Hindlimb muscle (tissue), 1 donor: Measurements from ENCODE around the gene SMARCA1. TPM values are rescaled to one million over a fixed set of nuclear protein-coding genes. Genes with fewer than 3 reads are reported as not detected.

ENCODE experiments used
- DNase-seq: peaks from one replicate; pipeline ENCODE4 v3.0.0-alpha.2; 2013
- polyA plus RNA-seq: library from polyadenylated mRNA; unstranded; fragments of 120-200 nt; gene quantifications from one replicate; pipeline ENCODE4 v1.2.1, GENCODE V29; 2013; ENCODE audit not compliant: insufficient read length

The SMARCA1 gene
- polyA plus RNA-seq, 1 donor = 78.2 TPM

DNA sequence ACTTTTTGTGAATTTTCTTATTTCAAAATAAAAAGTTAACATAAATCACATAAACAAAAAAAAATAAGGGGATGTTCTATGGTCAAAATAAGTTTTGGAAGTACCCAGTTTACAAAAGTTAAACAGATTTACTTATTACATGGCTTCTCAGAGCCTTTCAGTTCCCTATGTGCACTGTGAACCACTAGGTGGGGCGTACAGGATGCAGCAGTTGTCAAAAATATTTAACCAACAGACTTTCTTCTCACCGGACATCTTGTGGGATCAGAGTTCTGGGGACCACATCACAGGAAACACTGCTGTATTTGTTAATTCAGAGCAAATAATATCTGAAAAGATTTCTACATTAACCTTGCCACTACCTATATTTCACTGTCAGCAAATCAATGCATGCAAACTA is 74.1 kb downstream of the SMARCA1 start:
- no peak for DNase-seq

DNA sequence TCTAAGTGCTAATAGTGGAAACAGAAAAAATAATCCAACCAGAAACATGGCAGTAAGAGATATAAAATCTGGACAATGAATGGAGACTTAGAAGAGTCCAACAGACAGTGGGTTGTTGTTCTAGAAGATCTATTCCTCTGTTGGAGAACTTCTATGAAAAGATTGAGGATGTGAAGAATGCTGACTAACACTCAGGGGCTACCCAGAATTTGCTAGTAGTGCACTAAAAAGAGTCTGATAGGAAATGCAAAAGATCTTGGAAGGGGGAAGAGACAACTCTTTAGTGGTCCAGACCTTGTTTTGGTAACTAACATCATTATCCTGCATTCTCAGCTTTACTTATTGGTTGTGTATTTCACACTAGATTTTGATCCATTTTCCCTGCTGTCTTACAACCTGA is 77.9 kb downstream of the SMARCA1 start:
- no peak for DNase-seq

DNA sequence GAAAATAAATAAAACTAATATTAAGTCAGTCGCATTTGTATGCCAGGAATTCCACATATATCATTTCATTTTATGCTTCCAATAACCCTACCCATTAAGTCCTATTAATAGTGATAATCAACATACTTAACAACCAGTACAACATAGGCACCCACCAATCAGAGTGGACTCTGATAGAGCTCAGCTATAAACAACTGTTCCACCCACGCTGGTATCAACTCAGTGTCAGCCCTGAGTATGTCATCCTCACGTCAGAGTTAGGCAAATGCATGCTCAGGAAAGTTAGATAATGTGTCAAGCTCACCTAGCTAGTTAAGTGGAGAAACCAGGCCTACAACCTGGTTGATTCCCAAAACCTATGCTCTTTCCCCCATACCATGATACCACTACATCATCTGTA is 89.3 kb downstream of the SMARCA1 start:
- no peak for DNase-seq

DNA sequence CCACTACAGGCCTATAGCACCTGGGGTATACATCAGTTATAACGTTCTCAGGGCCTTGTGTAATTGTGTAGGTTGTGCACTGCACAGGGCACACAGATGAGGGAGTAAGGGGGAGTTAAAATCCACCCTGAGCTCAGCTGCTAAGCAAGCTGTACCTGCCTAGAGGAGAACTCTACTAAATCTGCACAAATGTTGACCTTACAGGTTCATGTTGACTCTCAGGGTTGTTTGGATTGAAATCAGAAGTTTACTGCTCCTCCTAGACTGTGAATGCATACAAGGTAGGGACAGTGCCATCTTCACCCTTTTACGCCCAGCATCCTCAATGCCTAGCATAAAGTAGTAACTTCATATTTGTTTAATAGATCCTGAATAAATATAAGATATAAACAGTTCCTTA is 89.8 kb downstream of the SMARCA1 start:
- DNase-seq = no peak

DNA sequence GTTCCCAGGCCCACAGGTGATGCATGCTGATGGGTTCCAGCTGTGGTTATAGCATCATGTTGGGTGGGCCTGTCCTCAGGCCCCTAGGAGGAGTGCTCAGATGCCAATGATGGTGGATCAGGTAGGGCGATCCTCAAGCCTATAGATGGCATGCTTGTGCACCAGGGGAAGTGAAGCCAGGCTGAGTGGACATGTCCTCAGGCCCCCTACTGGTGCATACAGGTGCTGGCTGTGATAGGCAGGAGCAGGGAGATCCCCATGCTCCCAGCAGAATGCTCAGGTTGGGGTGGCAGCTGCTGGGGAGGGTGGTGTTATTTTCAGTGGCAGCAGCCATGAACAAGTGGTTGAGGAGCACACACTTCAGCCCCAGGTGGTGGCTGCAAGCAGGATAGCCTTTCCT is 96.0 kb downstream of the SMARCA1 start:
- no peak for DNase-seq

DNA sequence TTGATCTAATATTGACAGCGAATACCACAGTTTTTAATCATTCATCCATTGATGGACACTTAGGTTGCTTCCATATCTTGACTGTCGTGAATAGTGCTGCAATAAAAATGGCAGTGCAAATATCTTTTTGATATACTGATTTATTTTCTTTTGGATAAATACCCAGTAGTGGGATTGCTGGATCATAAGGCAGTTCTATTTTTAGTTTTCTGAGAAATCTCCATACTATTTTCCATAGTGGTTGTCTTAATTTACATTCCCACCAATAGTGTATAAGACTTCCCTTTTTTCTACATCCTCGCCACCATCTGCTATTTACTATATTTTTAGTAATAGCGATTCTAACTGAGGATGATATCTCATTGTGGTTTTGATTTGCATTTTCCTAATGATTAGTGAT is 100.1 kb downstream of the SMARCA1 start:
- no peak for DNase-seq

DNA sequence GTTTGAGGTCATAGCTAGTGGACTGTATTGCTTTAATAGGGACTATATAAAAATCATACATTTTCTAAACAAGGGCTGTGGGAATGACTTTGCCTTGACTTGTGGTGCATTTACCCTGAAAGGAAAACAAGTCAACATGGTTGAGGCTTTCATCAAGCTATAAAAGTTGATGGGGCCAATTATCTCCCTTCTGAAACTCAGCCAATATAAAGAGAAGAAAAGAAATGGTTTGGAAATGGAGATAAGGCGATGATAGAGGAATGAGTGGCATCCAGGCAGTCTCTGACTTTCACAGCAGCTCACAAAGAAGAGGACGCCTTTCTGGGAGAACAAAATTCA is 118.7 kb downstream of the SMARCA1 start:
- no peak for DNase-seq

DNA sequence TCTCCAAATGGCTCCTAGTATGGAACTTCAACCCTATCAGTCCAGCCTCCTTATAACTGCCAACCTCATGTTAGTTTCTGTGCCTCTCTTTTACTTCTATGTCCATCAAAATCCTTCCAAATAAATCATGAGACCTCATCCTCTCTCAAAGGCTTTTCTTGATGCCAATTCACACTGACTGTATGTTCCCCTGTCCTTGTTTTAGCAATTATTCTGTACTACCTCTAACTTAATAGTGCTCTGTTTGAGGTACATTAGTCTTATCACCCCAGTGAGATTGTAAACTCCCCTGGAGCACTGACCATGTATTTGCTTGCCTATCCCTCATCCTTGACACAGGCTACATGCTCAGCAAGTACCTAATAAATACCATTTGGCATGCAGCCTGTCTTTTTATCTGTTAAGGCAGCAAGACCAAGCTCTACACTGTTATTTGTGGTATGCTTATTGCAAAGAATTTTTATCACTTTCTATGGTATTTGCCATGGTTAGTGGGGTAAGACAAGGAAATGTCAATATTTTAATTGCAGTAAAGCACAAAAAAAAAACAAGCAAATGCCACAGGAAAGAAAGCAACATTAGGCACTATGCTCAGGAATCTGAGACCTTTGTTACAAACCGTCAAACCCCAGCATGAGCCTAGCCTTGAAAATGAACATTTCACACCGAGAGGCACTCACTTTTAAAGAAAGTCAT is 119.2 kb downstream of the SMARCA1 start:
- DNase-seq = no peak

Other genes starting within 250 kb of the SMARCA1 start
- gene OCRL, start 16.8 kb upstream of the SMARCA1 start, polyA plus RNA-seq = 11.0 TPM
- gene APLN, start 131.5 kb upstream of the SMARCA1 start, polyA plus RNA-seq = 15.7 TPM
- 3.9 TPM for gene XPNPEP2, start 215.5 kb upstream of the SMARCA1 start, polyA plus RNA-seq